GM12892 (cell line): ENCODE measurements around the gene HIF3A.

Source experiments
- POLR2AphosphoS5 ChIP-seq: IDR thresholded peaks from 2 replicates; pipeline ENCODE4 v1.6.1; 2011; ENCODE audit warnings: low read depth, low read length, control low read depth
- TAF1 ChIP-seq: IDR thresholded peaks from 2 replicates; pipeline ENCODE4 v1.6.1; 2011; ENCODE audit warnings: low read depth, mild to moderate bottlenecking, control low read depth, low read length, borderline replicate concordance

- TF ChIP-seq POLR2AphosphoS5 (no peak), TAF1 (no peak)
Measured at GRCh38 chr19:46311444-46311843, 14.6 kb downstream of the HIF3A start.
